Gastrocnemius medialis (tissue), 4 donors: ENCODE data around the gene PLB1. TPM values are rescaled to one million over a fixed set of nuclear protein-coding genes. Genes with fewer than 3 reads are reported as not detected.

ENCODE experiments used
- ATAC-seq, 2 donors: fragments of 150-250 bp; one replicate each; pipeline ENCODE4 v1.9.1; 2016
- DNase-seq, 2 donors: peaks; one replicate each; pipeline ENCODE4 v3.0.0-alpha.2; 2019
- H3K27ac ChIP-seq, 4 donors: fragments of 200-600 bp; sonication (generic); 1 replicate in 1 of 4; 2 replicates in 3 of 4; pipeline ENCODE4 v1.5.1; 2016 to 2018; ENCODE audit warnings: mild to moderate bottlenecking in 2 of 4, moderate library complexity in 1 of 4
- H3K27me3 ChIP-seq, 3 donors: fragments of 200-600 bp; sonication (generic) in 2 of 3; 1 replicate in 1 of 3; 2 replicates in 2 of 3; pipeline versions ENCODE4 v1.5.1 to v1.6.0; 2016 to 2019; ENCODE audit warnings: mild to moderate bottlenecking in 1 of 3, moderate library complexity in 1 of 3
- H3K36me3 ChIP-seq, 2 donors: fragments of 200-600 bp; sonication (generic) in 1 of 2; one replicate each; pipeline ENCODE4 v1.5.1; 2017 to 2018
- H3K4me1 ChIP-seq, 2 donors: fragments of 200-600 bp; sonication (generic) in 1 of 2; one replicate each; pipeline ENCODE4 v1.5.1; 2016 to 2017; ENCODE audit warnings: mild to moderate bottlenecking in 2 of 2
- H3K4me3 ChIP-seq, 4 donors: fragments of 200-600 bp; sonication (generic) in 3 of 4; 1 replicate in 1 of 4; 2 replicates in 3 of 4; pipeline ENCODE4 v1.5.1; 2016 to 2019; ENCODE audit warnings: mild to moderate bottlenecking in 2 of 4
- H3K9me3 ChIP-seq, 3 donors: fragments of 200-600 bp; sonication (generic) in 2 of 3; 1 replicate in 1 of 3; 2 replicates in 2 of 3; pipeline ENCODE4 v1.5.1; 2016 to 2019
- CTCF ChIP-seq, 5 experiments: fragments of 450-650 bp in 3 of 5; fragments of 200-600 bp in 2 of 5; sonication (generic) in 2 of 5; IDR thresholded peaks in 4 of 5; conservative IDR thresholded peaks in 1 of 5; 1 replicate in 4 of 5; 2 replicates in 1 of 5; pipeline ENCODE4 v1.5.1; 2016 to 2019; ENCODE audit warnings: antibody characterized with exemption in 5 of 5, mild to moderate bottlenecking in 3 of 5, moderate library complexity in 3 of 5
- POLR2A ChIP-seq, 2 donors: fragments of 450-650 bp; IDR thresholded peaks; one replicate each; pipeline ENCODE4 v1.6.1; 2017; ENCODE audit warnings: antibody characterized with exemption in 2 of 2, mild to moderate bottlenecking in 2 of 2, moderate library complexity in 2 of 2
- in situ Hi-C, 4 donors: fragments of 200-750 bp; cut with MboI; loops; one replicate each; pipeline versions ENCODE4 v1.15.0 to v1.8.0; 2017; ENCODE audit warnings: low sequenced_read_pairs in 4 of 4
- intact Hi-C: fragments of 100-400 bp; cut with DNase I; formaldehyde crosslinking; loops from one replicate; pipeline ENCODE4 v1.15.1; 2023; ENCODE audit warnings: low total_unique reads
- total RNA-seq, 4 donors: library from RNA; depleted of rRNA; stranded (reverse); fragments of >200 nt; gene quantifications; one replicate each; pipeline versions ENCODE4 v1.1.0 to v1.2.3, GENCODE V29; 2016

Gene PLB1
- total RNA-seq, 4 donors from 2014 or later = 1.2 to 4.3 (median 2.8) TPM

GRCh38 chr2:28624436-28624792 is 128.6 kb downstream of the PLB1 start:
- ATAC-seq (no peak), DNase-seq (no peak)
- Histone ChIP-seq H3K4me3 (no peak overlapping the region), H3K9me3 (no peaks in the 10 kb centered on the region), H3K27ac (peak overlapping the region; percentile 88 to 93 (median 91)), H3K36me3 (no peaks in the 10 kb centered on the region), H3K4me1 (peaks cover 71 to 76% of the 10 kb centered on the region in 2 donors), H3K27me3 (no peaks in the 10 kb centered on the region)
- intact Hi-C loops = loop anchor here (5.0 kb wide), 1 partner anchor 128 kb away; the partner anchor contains the start of gene PPP1CB
- in situ Hi-C loops = no loop called here
- TF ChIP-seq POLR2A (IDR thresholded peaks at IDR 0.05) = no peak
- TF ChIP-seq CTCF (IDR thresholded peaks at IDR 0.05 in 4 of 5, conservative IDR thresholded peaks at IDR 0.05 in 1 of 5) = no peak

- Histone ChIP-seq H3K4me1 (peaks cover 69 to 80% of the 10 kb centered on the region in 2 donors), H3K4me3 (peak overlapping the region in 3 of 4 donors; percentile 22 to 30 (median 29)), H3K9me3 (no peaks in the 10 kb centered on the region), H3K27ac (peak overlapping the region; percentile 88 to 93 (median 91)), H3K36me3 (no peaks in the 10 kb centered on the region), H3K27me3 (no peaks in the 10 kb centered on the region)
- ATAC-seq (peak; percentile 74 to 77), DNase-seq (peak; percentile 59 to 85)
- peak in 1 of 5 experiments; percentile 13 for TF ChIP-seq CTCF (IDR thresholded peaks at IDR 0.05 in 4 of 5, conservative IDR thresholded peaks at IDR 0.05 in 1 of 5)
- TF ChIP-seq POLR2A (IDR thresholded peaks at IDR 0.05) = peak; percentile 35 to 63
- intact Hi-C loops = loop anchor here (5.0 kb wide), 1 partner anchor 127 kb away; the partner anchor contains the start of gene PPP1CB
- in situ Hi-C loops = no loop called here
Measured at GRCh38 chr2:28624793-28625701, 129.2 kb downstream of the PLB1 start.

GRCh38 chr2:28626376-28626775 is 130.5 kb downstream of the PLB1 start:
- TF ChIP-seq CTCF (IDR thresholded peaks at IDR 0.05 in 4 of 5, conservative IDR thresholded peaks at IDR 0.05 in 1 of 5) (no peak), POLR2A (IDR thresholded peaks at IDR 0.05) (no peak)
- no peaks in the 10 kb centered on the region for H3K9me3 ChIP-seq
- intact Hi-C loops = no loop called here
- ATAC-seq = no peak
- H3K27ac ChIP-seq = peak overlapping the region; percentile 88 to 93 (median 91)
- H3K4me3 ChIP-seq = no peak overlapping the region
- no peak for DNase-seq
- H3K36me3 ChIP-seq = no peaks in the 10 kb centered on the region
- H3K27me3 ChIP-seq = no peaks in the 10 kb centered on the region
- in situ Hi-C loops = no loop called here
- H3K4me1 ChIP-seq = peaks cover 57 to 69% of the 10 kb centered on the region in 2 donors

DNA sequence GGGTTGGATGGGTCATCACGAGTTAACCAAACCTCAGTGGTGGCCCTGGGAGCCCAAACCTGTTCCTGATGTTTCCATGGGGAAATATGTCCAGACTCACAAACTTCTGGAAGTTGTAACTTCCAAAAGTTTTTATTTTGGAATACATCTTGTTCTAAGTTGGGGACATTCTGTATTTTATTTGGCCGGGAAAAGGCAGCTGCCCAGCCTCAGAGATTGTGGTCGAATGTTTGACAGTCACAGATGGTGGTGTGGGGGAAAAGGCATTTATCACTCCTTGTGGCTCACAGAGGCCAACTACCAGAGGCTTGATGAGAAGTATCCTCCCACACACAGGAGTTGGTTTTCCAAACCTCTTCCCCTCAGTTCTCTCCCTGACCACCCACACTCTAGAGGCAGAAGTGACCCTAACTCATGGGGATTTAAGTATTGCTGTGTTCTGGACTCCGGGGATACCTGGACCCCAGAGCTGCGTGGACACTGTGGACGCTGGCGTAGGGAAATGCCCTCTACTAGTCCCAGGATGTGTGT is 131.1 kb downstream of the PLB1 start:
- intact Hi-C loops = no loop called here
- TF ChIP-seq CTCF (IDR thresholded peaks at IDR 0.05 in 4 of 5, conservative IDR thresholded peaks at IDR 0.05 in 1 of 5) (no peak), POLR2A (IDR thresholded peaks at IDR 0.05) (no peak)
- Histone ChIP-seq H3K4me3 (no peak overlapping the region), H3K9me3 (no peaks in the 10 kb centered on the region), H3K27me3 (no peaks in the 10 kb centered on the region), H3K4me1 (peaks cover 52 to 69% of the 10 kb centered on the region in 2 donors), H3K27ac (peak overlapping the region; percentile 88 to 93 (median 91)), H3K36me3 (no peaks in the 10 kb centered on the region)
- in situ Hi-C loops = no loop called here
- peak; percentile 17 to 40 for ATAC-seq
- peak; percentile 45 to 61 for DNase-seq
